ENCODE data around the gene TTC7B.

The TTC7B gene

DNA sequence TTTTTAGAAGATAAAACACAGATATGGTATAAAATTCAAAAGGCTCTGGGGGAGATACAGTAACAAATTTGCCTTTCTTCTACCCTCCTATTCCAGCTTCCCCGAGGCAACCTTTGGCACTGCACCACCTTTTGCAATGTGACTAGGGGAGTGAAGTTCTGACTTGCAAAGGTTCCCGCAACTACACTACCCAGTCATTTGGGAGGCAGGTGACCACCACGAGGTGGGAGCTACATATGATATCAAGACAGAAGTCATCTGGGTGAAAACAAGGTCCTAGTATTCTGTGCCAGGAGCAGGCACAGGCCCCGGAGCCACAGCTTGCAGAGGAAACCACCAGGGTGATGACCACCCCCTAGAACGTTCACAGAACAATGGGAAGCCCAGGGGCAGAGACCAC lies 141.5 kb downstream of the TTC7B start:
- no peak for DNase-seq (ENCODE audit: low spot score)

DNA sequence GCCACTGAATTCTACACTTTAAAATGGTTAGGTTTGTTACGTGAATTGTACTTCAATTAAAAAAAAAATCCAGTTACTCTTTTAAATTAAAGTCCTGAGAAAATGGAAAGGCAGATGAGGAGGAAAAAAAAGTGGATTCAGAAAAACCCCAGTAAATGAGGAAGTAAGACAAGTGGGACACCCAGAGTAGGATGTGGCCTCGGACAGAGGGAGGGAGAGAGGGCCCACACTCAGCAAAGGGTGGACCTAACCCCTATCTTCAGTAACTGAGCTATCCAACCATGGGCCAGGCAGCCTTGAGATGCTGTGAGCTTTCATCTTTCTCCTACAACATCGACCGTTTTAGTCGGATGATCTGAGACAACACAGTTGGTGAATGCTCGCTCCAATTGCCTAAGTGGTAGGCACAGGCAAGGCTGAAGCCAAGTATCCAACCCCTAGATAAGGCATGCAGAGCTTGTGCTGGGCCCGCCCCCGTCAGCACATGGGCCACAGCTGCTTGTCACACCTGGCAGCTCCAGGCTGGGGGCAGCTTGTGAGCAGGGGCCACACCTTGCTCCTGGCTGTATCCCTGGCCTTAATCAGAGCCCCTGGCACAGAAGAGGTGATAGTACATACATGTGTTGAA lies 142.1 kb downstream of the TTC7B start:
- peak; percentile 55 for DNase-seq (ENCODE audit: low spot score)

DNA sequence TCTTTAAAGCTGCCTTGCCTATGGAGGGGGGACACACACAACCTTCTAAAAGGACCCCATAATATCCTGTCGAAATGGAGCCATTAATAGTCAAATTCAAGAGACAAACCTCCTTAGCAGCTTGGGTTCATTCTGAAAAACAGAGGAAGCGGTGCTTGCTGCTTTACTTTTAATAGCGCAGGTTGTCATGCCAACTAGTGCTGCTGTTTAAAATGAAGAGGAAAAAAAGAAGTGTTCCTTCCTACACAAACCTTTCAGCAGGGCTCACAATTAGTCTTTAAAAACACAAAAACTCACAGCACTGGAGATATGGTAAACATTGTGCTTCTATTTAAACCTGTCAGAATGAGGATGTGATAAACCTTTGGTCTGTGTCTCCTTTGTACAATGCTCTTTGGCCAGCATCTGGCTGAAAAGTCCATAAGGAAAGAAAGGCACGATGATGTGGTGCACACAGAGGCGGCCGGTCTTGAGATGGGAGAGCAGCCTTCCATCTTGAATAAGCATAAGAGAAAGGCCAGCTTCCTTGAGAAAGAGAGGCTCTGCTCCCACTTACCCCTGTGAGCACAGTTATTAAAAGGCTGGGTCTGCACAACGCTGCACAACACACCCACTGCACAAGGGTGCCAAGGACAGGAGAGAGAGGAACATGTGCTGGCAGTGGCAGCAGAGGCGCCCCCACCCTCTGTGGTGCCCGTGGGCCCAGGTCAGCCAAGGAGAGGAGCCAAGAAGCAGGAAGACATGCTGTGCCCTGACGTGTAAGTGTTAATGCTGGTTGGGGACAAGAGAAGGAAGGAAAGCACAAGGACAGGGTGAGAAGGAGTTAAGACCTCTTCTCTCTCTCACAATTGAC lies 144.6 kb downstream of the TTC7B start:
- DNase-seq (ENCODE audit: low spot score) = peak; percentile 53

DNA sequence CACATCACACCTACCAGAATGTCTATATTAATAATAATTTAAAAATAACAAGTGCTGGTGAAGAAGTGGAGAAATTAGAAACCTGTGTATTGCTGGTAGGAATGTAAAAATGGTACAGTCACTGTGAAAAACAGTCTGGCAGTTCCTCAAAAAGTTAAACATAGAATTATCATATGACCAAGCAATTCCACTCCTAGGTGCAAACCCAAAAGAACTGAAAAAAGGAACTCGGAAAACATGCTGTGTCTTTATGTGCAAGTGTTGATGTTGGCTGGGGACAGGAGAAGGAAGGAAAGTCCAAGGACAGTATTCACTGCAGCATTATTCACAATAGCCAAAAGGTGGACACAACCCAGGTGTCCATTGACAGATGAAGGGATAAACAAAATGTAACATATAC lies 146.5 kb downstream of the TTC7B start:
- no peak for DNase-seq (ENCODE audit: low spot score)

DNA sequence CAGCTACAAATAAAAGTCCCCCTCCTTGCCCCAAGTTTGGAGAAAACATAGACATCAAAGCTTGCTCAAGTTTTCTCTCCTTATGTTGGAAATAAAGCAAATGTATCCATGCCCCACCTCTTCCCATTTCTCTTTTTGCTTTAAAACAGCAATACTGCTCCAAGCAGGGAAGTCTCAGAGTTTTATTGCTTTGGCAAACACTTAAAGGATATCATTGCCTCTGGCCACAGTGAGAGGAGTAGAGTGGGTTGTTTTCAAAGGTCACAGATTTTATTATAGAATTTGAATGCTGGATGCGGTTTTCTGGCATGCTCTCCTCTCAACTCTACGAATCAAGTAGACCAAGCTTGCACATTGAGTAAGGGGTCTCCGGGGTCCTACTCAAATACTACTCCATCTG lies 149.7 kb downstream of the TTC7B start:
- DNase-seq (ENCODE audit: low spot score) = no peak

DNA sequence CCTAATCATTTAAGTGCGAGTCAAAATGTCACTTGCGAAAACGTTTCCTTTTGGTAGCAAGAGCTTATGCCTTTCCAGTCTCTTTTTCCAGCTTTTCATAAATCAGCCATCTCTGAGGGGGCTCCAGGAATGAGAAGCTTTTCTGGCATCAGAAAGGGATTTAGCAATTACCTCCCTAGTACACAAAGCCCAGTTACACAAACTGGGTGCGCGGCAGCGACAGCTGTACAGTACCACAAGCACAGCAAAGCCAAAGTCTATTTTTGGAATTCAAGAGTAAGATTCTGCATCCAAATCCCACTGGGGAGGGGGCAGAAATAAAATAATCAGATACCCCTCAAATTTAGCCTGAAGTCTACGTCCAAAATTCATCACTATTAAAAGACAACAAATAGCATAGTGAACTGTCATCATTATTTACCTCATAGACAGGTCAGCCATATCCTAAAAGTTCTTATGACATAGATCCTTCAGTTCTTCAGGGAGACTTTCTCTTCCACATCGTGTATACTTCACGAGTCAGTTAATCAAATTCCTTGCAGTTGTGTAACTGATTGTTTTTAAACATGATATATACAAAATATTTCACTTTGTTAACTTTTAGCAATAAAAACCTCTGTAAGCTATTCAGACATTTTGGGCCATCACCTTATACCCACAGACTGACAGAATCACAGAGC lies 150.8 kb downstream of the TTC7B start:
- no peak for DNase-seq (ENCODE audit: low spot score)

DNA sequence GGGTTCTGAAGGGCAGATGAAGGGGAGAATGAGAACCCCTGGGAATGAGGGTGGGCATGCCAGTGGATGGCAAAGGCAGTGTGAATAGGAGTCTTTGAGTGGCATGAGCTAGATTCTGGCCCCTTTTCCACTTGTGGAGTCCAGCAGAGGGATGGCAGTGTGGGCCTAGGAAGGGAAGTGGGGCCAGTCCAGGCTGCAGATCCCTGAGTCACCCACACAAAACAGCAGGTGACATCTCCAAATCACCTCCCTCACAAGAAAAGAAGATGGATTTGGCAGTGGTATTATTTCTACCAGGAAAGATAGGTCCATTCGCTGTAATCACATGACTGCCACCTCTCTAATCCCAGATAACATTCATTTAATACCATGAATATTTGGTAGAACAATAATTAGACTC lies 151.3 kb downstream of the TTC7B start:
- DNase-seq (ENCODE audit: low spot score) = no peak

DNA sequence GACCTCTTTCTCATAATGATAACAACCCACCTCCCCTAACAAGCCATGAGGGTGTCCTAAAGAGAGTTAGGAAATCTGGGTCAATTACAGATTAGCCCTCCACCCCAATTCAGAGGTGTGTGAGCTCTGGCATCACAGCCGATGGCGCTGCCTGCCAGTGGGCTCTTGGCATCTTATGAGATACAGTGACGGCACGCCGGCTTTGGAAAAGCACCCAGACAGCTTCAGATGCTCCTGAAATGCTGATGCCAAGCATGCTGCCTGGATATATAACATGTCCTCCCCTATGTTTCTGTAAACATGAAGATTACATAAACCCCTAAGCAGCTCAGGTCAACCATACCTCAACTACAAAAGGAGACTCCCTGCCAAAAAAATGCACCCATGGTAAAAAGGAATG lies 152.6 kb downstream of the TTC7B start:
- DNase-seq (ENCODE audit: low spot score) = no peak

DNA sequence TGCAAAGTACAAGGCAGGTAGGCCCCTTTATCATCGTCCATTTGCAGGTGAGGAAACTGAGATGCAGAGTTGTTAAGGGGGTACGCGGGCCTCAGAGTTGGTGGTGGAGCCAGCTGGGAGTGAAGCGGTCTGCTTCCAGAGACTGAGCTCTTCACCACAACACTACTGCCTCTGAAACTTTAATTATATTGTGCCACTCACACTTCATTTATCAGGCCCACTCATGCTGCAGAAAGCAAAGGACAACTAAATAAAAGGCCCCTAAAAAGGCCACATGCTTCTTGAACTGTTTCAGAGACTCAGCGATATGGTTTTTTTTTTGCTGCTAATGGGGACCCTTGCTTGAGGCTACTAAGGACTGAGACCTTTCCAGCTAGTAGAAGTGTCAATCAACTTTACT lies 153.1 kb downstream of the TTC7B start:
- no peak for DNase-seq (ENCODE audit: low spot score)

DNA sequence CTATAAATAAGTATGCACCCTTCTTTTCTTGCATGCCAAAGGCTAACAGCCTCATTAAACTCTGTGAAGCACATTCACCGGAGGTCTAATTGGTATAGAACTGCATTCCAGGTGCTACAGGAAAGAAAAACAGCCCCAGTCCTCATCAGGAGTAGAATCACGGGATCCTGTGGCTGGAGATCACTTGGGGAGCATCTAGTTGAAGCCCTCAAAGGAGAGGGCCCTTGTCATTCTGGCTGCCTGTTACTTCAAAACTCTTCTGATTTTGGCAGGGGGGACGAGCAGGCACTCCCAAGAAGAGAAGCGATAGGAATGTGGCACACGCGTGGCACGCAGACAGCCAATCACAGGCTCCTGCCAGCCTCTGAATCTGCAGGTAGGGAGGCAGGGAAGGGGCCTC lies 154.4 kb downstream of the TTC7B start:
- DNase-seq (ENCODE audit: low spot score) = no peak

DNA sequence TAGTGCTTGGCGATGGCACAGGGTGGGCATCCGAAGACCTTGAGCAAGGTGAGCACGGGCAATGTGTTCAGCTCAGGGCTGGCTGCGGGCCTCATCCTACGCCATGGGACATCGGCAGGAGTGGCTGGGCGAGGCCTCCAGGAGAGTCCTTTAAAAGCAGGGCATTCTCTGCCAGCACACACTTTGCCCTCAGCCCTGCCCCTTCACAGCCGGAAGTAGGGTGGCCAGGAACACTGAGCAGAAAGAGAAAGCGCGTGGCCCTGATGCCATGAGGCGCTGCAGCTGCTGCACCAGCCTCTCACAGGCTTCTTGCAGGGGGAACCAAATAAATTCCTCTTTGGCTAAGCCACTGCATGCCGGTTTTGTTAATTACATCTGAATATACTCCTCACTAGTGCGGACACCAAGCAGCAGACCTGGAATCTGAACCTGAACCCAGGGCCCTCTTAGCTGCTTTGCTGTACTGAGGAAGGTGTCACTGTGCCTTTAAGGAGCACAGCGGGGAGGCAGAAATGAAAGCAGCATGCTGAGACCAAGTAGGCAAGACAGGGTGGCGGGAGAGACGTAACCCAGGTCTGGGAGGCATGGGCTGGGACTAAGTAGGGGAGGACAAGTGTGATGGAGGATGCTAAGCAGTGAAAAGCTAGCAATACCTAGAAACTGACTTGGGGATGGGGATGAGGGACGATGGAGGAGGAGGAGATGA lies 155.2 kb downstream of the TTC7B start:
- no peak for DNase-seq (ENCODE audit: low spot score)

DNA sequence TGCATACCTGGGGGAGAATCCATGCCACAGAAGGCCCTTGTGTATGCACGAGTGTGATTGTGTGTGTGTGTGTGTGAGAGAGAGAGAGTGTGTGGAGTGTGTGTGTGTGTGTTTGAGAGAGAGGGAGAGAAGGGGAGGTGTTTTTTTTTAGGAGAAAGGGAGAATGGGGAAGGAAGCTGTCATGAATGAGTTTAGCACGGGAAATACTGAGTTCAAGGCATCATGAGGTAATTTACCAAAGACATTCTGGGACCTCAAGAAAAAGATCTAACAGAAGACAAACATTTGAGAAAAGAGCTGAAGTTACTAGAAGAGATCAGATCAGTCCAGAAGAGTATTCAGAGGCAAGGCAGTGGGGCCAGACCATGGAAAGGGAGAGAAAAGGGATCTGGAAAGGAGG lies 157.1 kb downstream of the TTC7B start:
- DNase-seq (ENCODE audit: low spot score) = no peak

DNA sequence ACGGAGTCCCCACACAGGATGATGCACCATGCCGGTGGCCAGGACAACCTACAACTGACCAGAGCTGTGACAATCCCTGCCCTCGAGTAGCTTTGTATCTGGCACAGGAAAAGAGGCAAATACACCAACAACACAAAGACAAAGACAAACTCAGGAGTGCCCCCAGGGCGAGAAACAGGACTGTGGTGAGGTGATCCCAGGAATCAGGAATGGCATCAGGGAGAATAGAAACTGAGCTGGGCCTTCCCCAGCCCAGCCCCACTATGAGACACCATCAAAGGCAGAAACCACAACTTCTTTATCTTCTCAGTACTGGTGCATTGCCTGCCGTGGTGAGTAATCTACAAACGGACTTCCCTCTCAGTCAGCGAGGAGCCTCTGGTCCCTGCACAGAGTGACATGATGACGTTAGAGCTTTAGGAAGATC lies 157.7 kb downstream of the TTC7B start:
- peak; percentile 62 for DNase-seq (ENCODE audit: low spot score)

DNA sequence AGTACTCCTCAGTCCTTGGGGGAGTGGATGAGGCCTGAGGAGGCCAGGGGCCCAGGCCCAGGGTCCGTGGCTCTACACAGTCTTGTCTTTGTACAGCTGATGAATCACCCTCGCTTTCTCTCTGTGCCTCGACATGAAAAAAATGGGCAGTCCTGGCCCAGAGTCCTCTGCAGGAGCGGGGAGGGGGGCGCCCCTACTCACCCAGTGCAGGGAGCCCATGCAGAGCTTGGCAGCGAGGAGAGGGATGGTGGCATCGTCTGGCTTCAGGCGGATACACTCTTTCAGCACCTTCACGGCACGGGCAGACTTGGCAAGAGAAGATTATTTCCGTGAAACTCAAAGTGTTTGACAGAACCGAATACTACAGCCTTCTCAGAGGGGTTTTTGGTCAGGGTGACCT lies 159.3 kb downstream of the TTC7B start:
- peak; percentile 69 for DNase-seq (ENCODE audit: low spot score)

DNA sequence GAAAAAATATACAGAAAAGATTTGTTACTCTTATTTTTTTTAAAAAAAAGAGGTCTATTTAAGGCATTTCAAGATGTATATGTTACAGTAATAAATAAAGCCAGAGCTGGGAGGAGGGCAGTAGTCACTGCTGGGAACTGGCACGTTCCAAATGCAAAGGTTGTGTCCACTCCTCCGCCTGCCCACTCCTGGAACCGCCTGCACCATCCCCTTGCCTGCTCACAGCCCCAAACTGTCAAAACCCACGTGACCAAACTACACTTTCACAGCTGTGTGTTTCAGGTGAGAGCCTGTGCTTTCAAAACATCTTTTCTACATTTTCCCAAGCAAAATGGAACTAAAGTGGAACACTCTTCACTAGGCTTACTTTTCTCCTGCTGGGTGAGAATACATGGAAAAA lies 160.4 kb downstream of the TTC7B start:
- DNase-seq (ENCODE audit: low spot score) = no peak

DNA sequence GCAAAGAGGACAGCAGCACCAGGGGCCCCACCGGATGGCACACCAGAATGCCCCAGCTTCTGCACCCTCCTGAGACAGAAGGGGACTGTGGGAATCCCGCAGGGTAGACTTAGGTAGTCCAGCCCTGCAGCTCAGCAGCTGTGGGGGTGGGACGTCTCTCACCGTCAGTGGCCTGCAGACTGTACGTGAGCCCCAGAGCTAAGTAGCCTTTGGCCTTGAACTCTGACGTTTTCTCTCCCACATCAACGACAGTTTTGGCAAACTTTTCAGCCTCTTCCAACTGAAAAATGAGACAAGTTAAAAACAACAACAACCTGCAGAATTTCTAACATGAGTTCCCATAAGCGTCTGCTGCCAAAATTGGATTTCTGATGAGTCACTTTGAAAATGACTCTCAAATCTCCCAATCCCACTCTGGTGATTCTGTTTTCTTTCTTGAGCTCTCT lies 161.4 kb downstream of the TTC7B start:
- DNase-seq (ENCODE audit: low spot score) = no peak

DNA sequence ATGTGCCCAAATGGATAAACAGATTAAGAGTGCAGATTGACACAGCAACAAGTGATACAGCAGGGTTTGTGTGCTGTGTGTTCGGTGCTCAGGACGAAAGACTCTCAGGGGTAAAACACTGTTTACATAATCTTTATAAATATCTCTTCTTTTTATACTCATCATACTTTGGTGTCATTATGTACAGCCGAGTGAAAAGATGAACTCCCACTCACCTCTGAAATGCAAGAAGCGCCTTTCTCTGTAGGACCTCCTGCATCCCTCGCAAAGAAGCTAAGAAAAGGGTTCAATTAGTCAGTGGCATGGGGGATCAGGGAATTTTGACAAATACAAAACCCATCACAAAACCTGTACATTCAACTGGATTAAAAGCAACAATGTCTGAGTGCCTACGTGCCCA lies 163.6 kb downstream of the TTC7B start:
- no peak for DNase-seq (ENCODE audit: low spot score)

DNA sequence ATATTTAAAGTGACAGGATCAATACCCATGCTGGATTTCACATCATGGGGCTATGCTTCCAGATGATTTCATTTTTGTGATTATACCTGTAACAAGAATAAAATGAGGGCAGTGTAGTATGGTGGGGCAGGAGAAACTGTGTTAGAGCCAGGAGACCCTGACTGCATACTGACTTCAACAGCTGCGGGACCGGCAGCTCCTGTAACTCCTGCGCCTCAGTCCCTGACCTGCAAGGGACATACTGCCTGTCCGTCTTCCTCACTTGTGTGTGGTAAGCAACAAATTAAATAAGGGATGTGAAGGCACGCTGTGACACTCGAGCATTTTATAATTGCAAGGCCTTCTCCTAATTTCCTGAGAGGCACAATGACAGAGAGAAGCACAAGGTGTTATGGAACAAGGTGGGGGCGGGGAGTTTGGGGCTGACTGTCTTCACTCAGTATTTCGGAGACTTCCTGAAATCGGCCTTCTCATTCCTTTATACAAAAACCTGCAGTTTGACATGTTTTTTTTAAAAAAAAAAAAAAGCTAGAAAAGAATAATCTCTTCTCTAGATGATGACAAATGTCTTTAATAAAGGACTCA lies 164.2 kb downstream of the TTC7B start:
- no peak for DNase-seq (ENCODE audit: low spot score)

DNA sequence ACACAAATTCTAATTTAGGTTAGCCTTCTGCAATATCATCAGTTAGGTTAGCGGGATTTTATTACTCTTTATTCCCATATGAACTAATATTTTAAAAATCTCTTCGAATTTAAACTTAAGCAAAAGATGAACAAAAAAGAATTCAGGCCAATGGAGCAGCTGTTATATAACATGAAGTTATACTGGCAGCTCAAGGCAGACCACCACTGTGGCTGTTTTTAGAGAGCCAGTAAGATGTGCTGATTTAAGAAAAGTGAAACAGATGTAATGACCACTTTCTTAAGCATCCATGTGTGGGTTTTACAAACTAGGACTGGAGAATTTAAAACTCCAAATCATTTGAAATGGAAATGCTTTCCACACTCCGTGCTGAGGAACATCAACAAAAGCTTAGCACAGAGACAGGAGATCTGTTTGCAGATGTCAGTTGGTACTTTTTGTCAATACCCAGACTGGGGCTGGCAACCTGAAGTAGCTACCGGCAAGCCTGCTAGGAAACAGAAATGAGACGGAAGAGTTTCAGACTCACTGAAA lies 164.9 kb downstream of the TTC7B start:
- DNase-seq (ENCODE audit: low spot score) = no peak

DNA sequence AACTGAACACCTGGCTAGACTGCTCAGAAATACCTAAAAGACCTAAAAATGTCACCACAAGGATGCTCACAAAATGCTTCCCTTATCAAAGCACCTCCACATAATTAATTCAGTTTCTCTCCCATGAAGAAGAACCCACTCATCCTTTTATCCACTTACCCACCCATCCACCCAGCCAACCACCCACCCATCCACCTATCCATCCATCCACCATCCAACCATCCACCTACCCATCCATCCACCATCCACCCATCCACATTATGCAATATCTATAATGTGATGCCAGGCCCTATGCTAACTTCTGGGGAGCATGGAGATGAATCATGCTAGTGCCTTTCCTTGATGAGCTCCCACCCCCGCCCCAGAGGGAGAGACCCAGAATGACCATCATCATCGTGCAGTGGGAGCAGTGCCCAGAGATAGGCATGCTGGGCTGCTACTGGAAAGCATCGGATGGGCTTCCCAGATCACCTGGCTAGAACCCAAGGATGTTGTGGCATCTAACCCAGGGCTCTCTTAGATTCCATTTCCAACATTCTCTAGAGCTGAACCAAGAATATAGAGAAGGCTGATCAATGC lies 166.6 kb downstream of the TTC7B start:
- no peak for DNase-seq (ENCODE audit: low spot score)

DNA sequence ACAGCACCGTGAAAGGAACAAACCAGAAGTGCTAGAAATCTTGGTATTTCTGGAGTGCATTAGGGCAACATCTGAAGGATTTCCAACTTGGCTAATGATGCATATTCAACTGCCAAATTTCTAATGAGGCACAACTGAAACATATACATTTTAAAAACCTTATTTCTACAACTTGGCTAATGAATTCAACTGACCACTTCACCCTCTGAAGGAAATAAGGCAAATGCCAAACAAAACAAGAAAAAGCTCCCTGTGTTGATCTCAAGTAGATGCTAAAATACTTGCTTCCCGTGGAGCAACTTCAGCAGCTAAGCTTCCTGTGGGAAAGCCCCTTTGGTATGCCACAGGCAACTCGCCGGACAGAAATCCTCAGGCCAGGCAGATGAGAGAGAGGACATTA lies 167.1 kb downstream of the TTC7B start:
- no peak for DNase-seq (ENCODE audit: low spot score)

Data from pons (tissue), 1 donor.